ENCODE data around the gene RAB5B.

DNA sequence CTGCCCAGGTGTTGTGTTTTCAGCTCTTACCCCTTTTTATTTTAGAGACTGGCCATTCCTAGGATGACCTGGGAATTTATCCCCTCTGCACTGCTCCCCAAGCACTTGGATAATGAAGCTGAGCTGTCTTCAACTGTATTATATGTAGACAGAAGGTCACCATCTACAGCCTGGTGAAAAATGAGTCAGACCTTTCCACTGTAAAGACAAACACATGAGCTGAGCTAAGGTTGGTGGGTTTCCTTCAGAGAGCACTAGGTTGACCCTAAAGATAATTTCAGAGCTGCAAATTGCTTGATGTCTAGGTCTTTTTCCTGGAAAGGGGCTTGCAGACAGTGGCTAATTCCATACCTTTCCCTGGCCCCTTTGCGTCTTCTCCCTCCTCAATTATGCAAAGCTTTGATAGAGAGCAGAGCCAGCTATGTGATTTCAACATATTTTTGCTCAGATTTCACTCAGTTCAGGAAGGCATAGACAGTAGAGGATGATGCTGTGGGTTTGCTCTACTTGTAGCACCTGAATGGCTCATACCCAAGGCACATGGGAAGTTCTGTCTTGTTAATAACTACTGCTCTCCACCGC, 37.7 kb downstream of the RAB5B start:
- TF ChIP-seq, protein P1, sequence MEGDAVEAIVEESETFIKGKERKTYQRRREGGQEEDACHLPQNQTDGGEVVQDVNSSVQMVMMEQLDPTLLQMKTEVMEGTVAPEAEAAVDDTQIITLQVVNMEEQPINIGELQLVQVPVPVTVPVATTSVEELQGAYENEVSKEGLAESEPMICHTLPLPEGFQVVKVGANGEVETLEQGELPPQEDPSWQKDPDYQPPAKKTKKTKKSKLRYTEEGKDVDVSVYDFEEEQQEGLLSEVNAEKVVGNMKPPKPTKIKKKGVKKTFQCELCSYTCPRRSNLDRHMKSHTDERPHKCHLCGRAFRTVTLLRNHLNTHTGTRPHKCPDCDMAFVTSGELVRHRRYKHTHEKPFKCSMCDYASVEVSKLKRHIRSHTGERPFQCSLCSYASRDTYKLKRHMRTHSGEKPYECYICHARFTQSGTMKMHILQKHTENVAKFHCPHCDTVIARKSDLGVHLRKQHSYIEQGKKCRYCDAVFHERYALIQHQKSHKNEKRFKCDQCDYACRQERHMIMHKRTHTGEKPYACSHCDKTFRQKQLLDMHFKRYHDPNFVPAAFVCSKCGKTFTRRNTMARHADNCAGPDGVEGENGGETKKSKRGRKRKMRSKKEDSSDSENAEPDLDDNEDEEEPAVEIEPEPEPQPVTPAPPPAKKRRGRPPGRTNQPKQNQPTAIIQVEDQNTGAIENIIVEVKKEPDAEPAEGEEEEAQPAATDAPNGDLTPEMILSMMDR (conservative IDR thresholded peaks at IDR 0.05 in 1 of 2, IDR thresholded peaks at IDR 0.05 in 1 of 2; ENCODE audit: extremely low read depth in 1 of 2, insufficient read depth in 1 of 2, low read depth in 1 of 2, low read length in 2 of 2) = no peak
- TF ChIP-seq EZH2 (IDR thresholded peaks at IDR 0.05; ENCODE audit: borderline replicate concordance, low read length) = no peak

Data from mammary epithelial cell (primary cell).